HCT116 (cell line): ENCODE measurements around the gene DCP1B. TPM values are rescaled to one million over a fixed set of nuclear protein-coding genes. Genes with fewer than 3 reads are reported as not detected.

Experiments
- ATAC-seq: fragments of 200-7000 bp; cut with Tn5 transposase; 2 replicates; pipeline ENCODE4 v1.9.1; 2020; ENCODE audit warnings: mild to moderate bottlenecking, moderate library complexity
- BruUV-seq: library from RNA; stranded (reverse); fragments of 400-500 nt; replicated peaks from 2 replicates; lab custom pipeline; 2021; lab: Mats Ljungman, UMichigan
- CTCF ChIA-PET: fragments of 300-600 bp; sonication (Branson Sonifier 250); formaldehyde crosslinking; loops from one replicate; lab custom pipeline; 2021; ENCODE audit warnings: antibody characterized with exemption; lab: Charles Lee
- POLR2A ChIA-PET: fragments of 300-600, 350-600 bp; sonication (Branson Sonifier 250); formaldehyde crosslinking; loops from one replicate; lab custom pipeline; 2021; ENCODE audit warnings: antibody characterized with exemption; lab: Charles Lee
- RAD21 ChIA-PET, 2 experiments: fragments of 300-600 bp; sonication (Branson Sonifier 250); formaldehyde crosslinking; loops; one replicate each; lab custom pipeline; 2023; ENCODE audit warnings: low total read pairs in 2 of 2; ENCODE audit not compliant: uncharacterized antibody in 2 of 2, unreplicated experiment in 2 of 2, low non-redundant PET in 1 of 2; lab: Charles Lee
- DNase-seq: peaks from one replicate; pipeline ENCODE4 v3.0.0-alpha.2; 2010; ENCODE audit warnings: low read depth, low spot score
- H2AFZ ChIP-seq: fragments of 200-600 bp; shearing (Covaris generic), sonication (generic); 2 replicates; pipeline ENCODE4 v1.6.1; 2017; ENCODE audit warnings: low read depth, mixed run types, mixed read lengths, antibody characterized with exemption, low read length; ENCODE audit not compliant: poor library complexity, severe bottlenecking
- H3K27ac ChIP-seq: 2 replicates; pipeline ENCODE4 v1.5.1; 2012; ENCODE audit warnings: low read depth, low read length
- H3K27me3 ChIP-seq: fragments of 200-600 bp; sonication (generic); 2 replicates; pipeline ENCODE4 v1.6.1; 2016; ENCODE audit warnings: mixed run types, low read length, mixed read lengths; ENCODE audit not compliant: insufficient read depth
- H3K36me3 ChIP-seq, 2 experiments: fragments of 200-500 bp in 1 of 2; fragments of 200-600 bp in 1 of 2; sonication (Bioruptor generic) in 1 of 2; sonication (generic) in 1 of 2; 2 replicates each; pipeline versions ENCODE4 v1.5.1 to v1.6.1; 2014 to 2016; ENCODE audit warnings: low read length in 2 of 2, inconsistent platforms in 1 of 2, mixed read lengths in 1 of 2, mixed run types in 1 of 2; ENCODE audit not compliant: insufficient read depth in 2 of 2, control insufficient read depth in 1 of 2
- H3K4me1 ChIP-seq, 2 experiments: fragments of 200-600 bp in 1 of 2; sonication (generic) in 1 of 2; 2 replicates each; pipeline versions ENCODE4 v1.5.1 to v1.6.1; 2012 to 2017; ENCODE audit warnings: low read length in 2 of 2, inconsistent platforms in 1 of 2, mild to moderate bottlenecking in 1 of 2, mixed read lengths in 1 of 2, mixed run types in 1 of 2, moderate library complexity in 1 of 2; ENCODE audit not compliant: insufficient read depth in 2 of 2, control insufficient read depth in 1 of 2
- H3K4me2 ChIP-seq: fragments of 200-600 bp; sonication (generic); 2 replicates; pipeline ENCODE4 v1.6.1; 2017; ENCODE audit warnings: mixed run types, low read length, mixed read lengths
- H3K4me3 ChIP-seq, 2 experiments: fragments of 200-600 bp in 1 of 2; sonication (generic) in 1 of 2; replicated peaks in 1 of 2; 2 replicates each; pipeline ENCODE4 v1.5.1; 2011 to 2016; ENCODE audit warnings: low read length in 2 of 2, control low read depth in 1 of 2, low read depth in 1 of 2, mild to moderate bottlenecking in 1 of 2, mixed read lengths in 1 of 2, mixed run types in 1 of 2
- H3K79me2 ChIP-seq: fragments of 200-600 bp; sonication (generic); 2 replicates; pipeline ENCODE4 v1.6.1; 2017; ENCODE audit warnings: mild to moderate bottlenecking, mixed run types, low read length, moderate library complexity, mixed read lengths; ENCODE audit not compliant: insufficient read depth
- H3K9ac ChIP-seq: fragments of 200-600 bp; sonication (generic); 2 replicates; pipeline ENCODE4 v1.6.1; 2016; ENCODE audit warnings: low read length, mixed read lengths
- H3K9me2 ChIP-seq: fragments of 200-600 bp; sonication (generic), shearing (Covaris generic); 2 replicates; pipeline ENCODE4 v1.6.1; 2017; ENCODE audit warnings: mixed run types, mild to moderate bottlenecking, moderate library complexity; ENCODE audit not compliant: insufficient read depth
- H3K9me3 ChIP-seq, 2 experiments: fragments of 200-500 bp in 1 of 2; fragments of 200-600 bp in 1 of 2; sonication (Bioruptor generic) in 1 of 2; sonication (generic) in 1 of 2; 2 replicates each; pipeline ENCODE4 v1.6.1; 2014 to 2017; ENCODE audit warnings: low read length in 2 of 2, mixed read lengths in 2 of 2, inconsistent platforms in 1 of 2, low read depth in 1 of 2, mild to moderate bottlenecking in 1 of 2, mixed run types in 1 of 2, moderate library complexity in 1 of 2; ENCODE audit not compliant: control insufficient read depth in 1 of 2, insufficient read depth in 1 of 2
- H4K20me1 ChIP-seq: fragments of 200-600 bp; sonication (generic), shearing (Covaris generic); 2 replicates; pipeline ENCODE4 v1.6.1; 2017; ENCODE audit warnings: mixed run types, mild to moderate bottlenecking, moderate library complexity; ENCODE audit not compliant: insufficient read depth
- ATF3 ChIP-seq: IDR thresholded peaks from 2 replicates; pipeline ENCODE4 v1.6.1; 2012
- CEBPB ChIP-seq: IDR thresholded peaks from 2 replicates; pipeline ENCODE4 v1.6.1; 2012; ENCODE audit warnings: low read depth
- CTCF ChIP-seq, 3 experiments: fragments of 200-600 bp in 1 of 3; sonication (generic) in 1 of 3; IDR thresholded peaks in 2 of 3; conservative IDR thresholded peaks in 1 of 3; 2 replicates each; pipeline ENCODE4 v1.5.1; 2012 to 2017; ENCODE audit warnings: low read depth in 2 of 3, low read length in 2 of 3, antibody characterized with exemption in 1 of 3, borderline replicate concordance in 1 of 3, control low read depth in 1 of 3, mild to moderate bottlenecking in 1 of 3, mixed read lengths in 1 of 3, mixed run types in 1 of 3, moderate library complexity in 1 of 3; ENCODE audit not compliant: insufficient read depth in 1 of 3
- EGR1 ChIP-seq: IDR thresholded peaks from 2 replicates; pipeline ENCODE4 v1.6.1; 2012; ENCODE audit warnings: low read depth
- ELF1 ChIP-seq: IDR thresholded peaks from 2 replicates; pipeline ENCODE4 v1.6.1; 2012; ENCODE audit warnings: low read depth, borderline replicate concordance
- EZH2 ChIP-seq: fragments of 200-600 bp; sonication (generic); IDR thresholded peaks from 2 replicates; pipeline ENCODE4 v1.6.1; 2017; ENCODE audit warnings: antibody characterized with exemption, mixed run types
- EZH2phosphoT487 ChIP-seq: fragments of 200-600 bp; IDR thresholded peaks from 2 replicates; pipeline ENCODE4 v1.6.1; 2018; ENCODE audit warnings: antibody characterized with exemption, borderline replicate concordance
- FOSL1 ChIP-seq: IDR thresholded peaks from 2 replicates; pipeline ENCODE4 v1.6.1; 2012; ENCODE audit warnings: low read depth
- JUND ChIP-seq: IDR thresholded peaks from 2 replicates; pipeline ENCODE4 v1.6.1; 2012
- MAX ChIP-seq: IDR thresholded peaks from 2 replicates; pipeline ENCODE4 v1.6.1; 2012
- POLR2AphosphoS5 ChIP-seq: IDR thresholded peaks from 2 replicates; pipeline ENCODE4 v1.6.1; 2011; ENCODE audit warnings: mild to moderate bottlenecking, low read depth, low read length, moderate library complexity
- REST ChIP-seq: IDR thresholded peaks from 2 replicates; pipeline ENCODE4 v1.6.1; 2012; ENCODE audit warnings: low read depth
- SIN3A ChIP-seq: IDR thresholded peaks from 2 replicates; pipeline ENCODE4 v1.6.1; 2012; ENCODE audit warnings: low read depth
- TCF7L2 ChIP-seq: IDR thresholded peaks from 2 replicates; pipeline ENCODE4 v1.7.0; 2011; ENCODE audit warnings: borderline replicate concordance, inconsistent platforms; ENCODE audit not compliant: insufficient read depth, insufficient read length; ENCODE audit errors: extremely low read depth
- YY1 ChIP-seq: IDR thresholded peaks from 2 replicates; pipeline ENCODE4 v1.6.1; 2011; ENCODE audit warnings: low read length, low read depth, moderate library complexity, mild to moderate bottlenecking; ENCODE audit not compliant: insufficient replicate concordance; ENCODE audit errors: extremely low read depth
- ZFX ChIP-seq: fragments of 450-650 bp; IDR thresholded peaks from 2 replicates; pipeline ENCODE4 v1.6.1; 2017
- ZNF274 ChIP-seq: fragments of 200-500 bp; sonication (Bioruptor generic); IDR thresholded peaks from 2 replicates; pipeline ENCODE4 v1.6.1; 2014; ENCODE audit warnings: mild to moderate bottlenecking, low read depth, low read length, inconsistent platforms
- intact Hi-C: fragments of 100-400 bp; cut with micrococcal nuclease; formaldehyde crosslinking; loops from 2 replicates; pipeline ENCODE4 v1.10.0; 2022
- total RNA-seq: library from RNA; stranded (reverse); gene quantifications from one replicate; pipeline ENCODE4 v1.2.1, GENCODE V29; 2021; ENCODE audit not compliant: unreplicated experiment

DCP1B gene
- total RNA-seq, 1 experiment from 2014 or later = 13.8 TPM

- POLR2A ChIA-PET = no interaction called here
- H3K27ac ChIP-seq = no peak overlapping the region
- H3K4me2 ChIP-seq = no peak overlapping the region
- H3K79me2 ChIP-seq = no peaks in the 10 kb centered on the region
- H3K9me2 ChIP-seq = no peaks in the 10 kb centered on the region
- no peak for ATAC-seq
- TF ChIP-seq JUND (no peak), EGR1 (no peak), ATF3 (no peak), REST (no peak), SIN3A (no peak), CEBPB (no peak), POLR2AphosphoS5 (no peak), ELF1 (no peak), EZH2 (no peak), ZFX (no peak), EZH2phosphoT487 (no peak), ZNF274 (no peak), CTCF (IDR thresholded peaks at IDR 0.05 in 2 of 3, conservative IDR thresholded peaks at IDR 0.05 in 1 of 3; ENCODE audit: borderline replicate concordance in 1 of 3, insufficient read depth in 1 of 3, low read depth in 2 of 3, low read length in 2 of 3) (no peak), FOSL1 (no peak), TCF7L2 (no peak), MAX (no peak), YY1 (no peak)
- TF ChIP-seq, all 23 proteins: peak for 0
- Histone ChIP-seq H3K4me1 (peaks cover 0 to 7% of the 10 kb centered on the region in 2 experiments; a peak in 1 of 4 replicates), H3K27me3 (no peaks in the 10 kb centered on the region), H4K20me1 (no peaks in the 10 kb centered on the region), H2AFZ (no peak overlapping the region), H3K9me3 (peaks cover 0 to 6% of the 10 kb centered on the region in 2 experiments; a peak in 2 of 4 replicates), H3K9ac (no peak overlapping the region), H3K4me3 (no peak overlapping the region), H3K36me3 (no peaks in the 10 kb centered on the region)
- ChIA-PET CTCF (no interaction called here), RAD21 (no interaction called here)
- no peak for DNase-seq
- BruUV-seq = no TSS peak
- intact Hi-C loops = no loop called here
These were observed 93.8 kb downstream of the DCP1B start for GRCh38 chr12:1910468-1910867.
